Astrocyte (in vitro differentiated cells and primary cell): ENCODE results near the gene SLC35D2.

Source experiments
- CTCF ChIP-seq: IDR thresholded peaks from 2 replicates; pipeline ENCODE4 v1.5.1; 2011; ENCODE audit warnings: low read depth, mild to moderate bottlenecking, inconsistent platforms, low read length, moderate library complexity; ENCODE audit not compliant: insufficient read depth
- EZH2 ChIP-seq: IDR thresholded peaks from 2 replicates; pipeline ENCODE4 v1.6.1; 2012; ENCODE audit warnings: mild to moderate bottlenecking, low read length, inconsistent platforms; ENCODE audit not compliant: insufficient read depth

- TF ChIP-seq EZH2 = no peak
- no peak for TF ChIP-seq CTCF
These were observed 45.2 kb downstream of the SLC35D2 start for GRCh38 chr9:96338299-96338698.
